ENCODE data around the gene CTSD.

Gene CTSD

DNA sequence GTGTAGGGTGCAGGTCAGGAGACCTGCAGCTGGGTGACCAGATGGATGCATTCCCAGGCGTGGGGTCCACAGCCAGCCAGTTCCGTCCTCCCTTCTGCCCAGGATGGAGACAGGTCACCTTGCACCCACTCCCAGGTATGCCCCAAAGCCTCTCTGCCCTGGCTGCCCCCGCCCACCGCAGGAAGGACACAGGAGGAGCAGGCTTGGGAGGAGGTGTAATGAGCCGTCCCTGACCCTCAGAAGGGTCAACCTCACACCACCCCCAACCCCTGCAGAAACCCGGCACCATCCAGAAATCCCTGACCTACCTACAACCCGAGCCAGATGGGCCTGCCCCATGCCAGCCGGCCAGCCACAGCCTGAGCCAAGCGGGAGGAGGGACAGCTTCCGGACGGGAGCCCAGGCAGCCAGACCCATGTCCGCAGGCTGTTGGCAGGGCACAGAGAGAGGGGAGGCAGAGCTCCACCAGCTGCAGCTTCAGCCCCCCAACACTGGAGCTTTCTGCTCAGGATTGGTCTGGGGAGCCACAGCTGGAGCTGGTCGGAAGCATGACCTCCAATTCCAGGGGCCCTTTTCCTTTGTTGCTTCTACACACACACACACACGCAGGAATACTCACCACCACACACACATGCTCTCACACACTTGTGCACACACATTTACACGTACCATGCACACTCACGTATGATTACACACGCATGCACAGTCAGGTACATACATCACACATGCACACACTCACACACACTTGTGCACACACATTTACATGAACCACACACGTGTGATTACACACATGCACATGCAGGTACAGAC, 18.6 kb downstream of the CTSD start:
- DNase-seq: no peak

DNA sequence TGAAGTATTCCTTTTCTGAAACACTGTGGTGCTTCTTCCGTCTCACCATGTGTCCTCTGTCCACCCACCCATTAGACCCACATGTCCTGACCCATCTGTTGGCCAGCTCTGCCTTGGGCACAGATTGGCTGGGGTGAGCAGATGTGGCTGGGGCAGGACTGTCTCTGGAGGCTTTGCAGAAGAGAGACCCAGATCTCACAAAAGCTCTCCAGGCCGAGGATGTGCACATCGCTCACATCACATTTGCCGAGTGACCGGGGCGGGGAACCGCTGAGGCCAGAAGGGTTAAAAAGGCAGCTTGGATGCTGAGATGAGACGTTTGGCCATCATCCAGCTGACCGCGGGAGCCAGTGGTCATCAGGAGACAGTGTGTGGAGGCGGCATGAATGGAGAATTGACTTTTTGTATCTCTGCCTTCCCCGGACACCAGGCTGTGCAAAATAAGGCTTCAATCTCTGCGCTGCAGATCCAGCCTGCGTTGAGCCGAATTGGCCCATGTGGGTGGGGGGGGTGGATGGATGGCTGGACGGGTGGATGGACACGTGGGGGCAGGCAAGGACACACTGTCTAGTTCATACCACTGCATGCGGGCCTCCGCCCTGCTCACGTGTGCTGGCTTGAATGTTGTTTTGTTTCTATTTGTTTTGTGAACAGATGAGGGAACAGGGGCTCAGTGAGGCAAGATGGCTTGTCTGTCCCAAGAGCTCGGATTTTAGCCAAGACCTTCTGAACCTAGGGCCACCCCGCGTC, 19.4 kb downstream of the CTSD start:
- peak in 1 of 2 donors; percentile 7 for DNase-seq

DNA sequence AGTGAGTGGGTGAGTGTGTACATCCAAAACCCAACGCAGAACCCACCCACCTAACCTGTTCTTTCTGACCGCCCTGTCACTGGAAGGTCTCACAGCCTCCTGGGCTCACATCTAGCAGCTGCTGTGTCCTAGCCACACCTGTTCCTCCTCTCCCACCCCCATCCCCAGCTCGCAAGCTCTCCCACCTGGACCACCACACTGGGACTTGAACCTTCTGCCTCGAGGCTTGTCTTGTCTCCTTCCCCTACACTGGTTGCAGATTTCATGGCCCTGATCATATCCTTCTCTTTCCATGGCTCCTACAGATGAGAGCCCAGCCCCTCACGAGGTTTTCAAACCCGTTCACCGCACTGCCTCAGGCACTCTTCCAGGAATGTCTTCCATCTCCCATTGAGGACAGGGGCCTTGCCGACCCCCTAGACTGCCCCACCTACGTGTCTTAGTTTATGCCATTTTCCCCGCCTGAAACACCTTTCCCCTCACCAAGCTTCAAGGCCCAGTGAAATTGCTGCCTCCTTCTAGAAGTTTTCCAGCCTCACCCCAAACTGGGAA, 20.1 kb downstream of the CTSD start:
- DNase-seq: peak in 1 of 2 donors; percentile 2

DNA sequence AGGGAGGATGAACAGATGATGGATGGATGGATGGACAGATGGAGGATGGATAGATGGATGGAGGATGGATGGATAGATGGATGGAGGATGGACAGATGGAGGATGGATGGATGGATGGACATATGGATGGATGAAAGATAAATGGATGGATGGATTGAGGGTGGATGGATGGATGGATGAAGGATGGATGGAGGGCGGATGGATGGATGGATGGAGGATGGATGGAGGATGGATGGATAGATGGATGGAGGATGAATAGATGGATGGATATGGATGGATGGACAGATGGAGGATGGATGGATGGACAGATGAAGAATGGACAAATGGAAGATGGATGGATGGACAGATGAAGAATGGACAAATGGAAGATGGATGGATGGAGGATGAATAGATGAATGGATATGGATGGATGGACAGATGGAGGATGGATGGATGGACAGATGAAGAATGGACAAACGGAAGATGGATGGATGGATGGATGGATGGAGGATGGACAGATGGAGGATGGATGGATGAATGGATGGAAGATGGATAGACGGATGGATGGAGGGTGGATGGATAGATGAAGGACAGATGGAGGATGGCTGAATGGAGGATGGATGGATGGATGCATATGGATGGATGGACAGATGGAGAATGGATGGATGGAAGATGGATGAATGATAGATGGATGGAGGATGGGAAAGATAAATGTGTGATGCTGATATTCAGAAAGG, 20.7 kb downstream of the CTSD start:
- DNase-seq: no peak

GRCh38 chr11:1742371-1742770, 21.4 kb downstream of the CTSD start:
- DNase-seq: peak; percentile 2 to 25

DNA sequence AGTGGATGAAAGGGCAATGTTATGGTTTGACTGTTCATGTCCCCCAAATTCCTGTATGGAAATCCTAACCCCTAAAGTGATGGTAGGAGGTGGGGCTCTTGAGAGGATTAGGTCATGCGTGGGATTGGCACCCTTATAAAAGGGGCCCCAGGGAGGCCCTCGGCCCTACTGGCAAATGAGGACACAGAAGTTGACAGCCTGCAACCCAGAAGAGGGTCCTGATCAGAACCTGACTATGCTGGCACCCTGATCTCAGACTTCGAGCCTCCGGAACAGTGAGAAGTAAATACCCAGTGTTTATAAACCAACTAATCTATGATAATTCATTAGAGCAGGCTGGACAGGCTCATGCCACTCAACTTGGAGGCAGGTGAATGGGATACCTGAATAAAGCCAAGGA, 22.0 kb downstream of the CTSD start:
- peak; percentile 7 to 23 for DNase-seq

DNA sequence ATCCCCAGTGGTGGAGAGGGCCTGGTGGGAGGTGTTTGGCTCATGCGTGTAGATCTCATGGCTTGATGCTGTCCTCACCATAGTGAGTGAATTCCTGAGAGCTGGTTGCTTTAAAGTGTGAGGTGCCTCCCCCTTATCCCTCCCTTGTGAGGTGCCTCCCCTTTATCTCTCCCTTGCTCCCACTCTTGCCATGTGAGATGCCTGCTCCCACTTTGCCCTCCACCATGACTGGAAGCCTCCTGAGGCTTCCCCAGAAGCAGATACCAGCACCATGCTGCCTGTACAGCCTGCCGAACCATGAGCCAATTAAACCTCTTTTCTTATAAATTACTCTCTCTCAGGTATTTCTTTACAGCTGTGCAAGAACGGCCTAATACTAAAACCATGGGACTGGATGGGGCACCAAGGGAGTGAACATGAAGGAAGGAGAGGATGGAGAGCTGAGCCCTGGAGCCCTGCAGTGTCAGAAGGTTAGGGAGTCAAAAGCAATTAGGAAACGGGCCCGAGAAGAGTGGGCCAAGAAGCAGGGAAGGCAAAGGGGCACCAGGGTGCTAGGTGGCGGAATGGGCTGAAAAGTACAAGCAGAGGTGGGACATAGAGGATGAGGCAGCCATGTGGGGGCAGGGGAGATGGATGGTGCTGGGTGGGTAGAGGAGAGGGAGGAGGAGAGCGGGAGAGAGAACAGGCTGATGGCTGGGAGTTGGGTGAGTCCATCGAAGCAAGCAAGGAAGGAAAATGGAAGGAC, 22.8 kb downstream of the CTSD start:
- peak; percentile 26 to 45 for DNase-seq

- peak in 1 of 2 donors; percentile 40 for DNase-seq
Measured at GRCh38 chr11:1739576-1739975, 24.2 kb downstream of the CTSD start.

DNA sequence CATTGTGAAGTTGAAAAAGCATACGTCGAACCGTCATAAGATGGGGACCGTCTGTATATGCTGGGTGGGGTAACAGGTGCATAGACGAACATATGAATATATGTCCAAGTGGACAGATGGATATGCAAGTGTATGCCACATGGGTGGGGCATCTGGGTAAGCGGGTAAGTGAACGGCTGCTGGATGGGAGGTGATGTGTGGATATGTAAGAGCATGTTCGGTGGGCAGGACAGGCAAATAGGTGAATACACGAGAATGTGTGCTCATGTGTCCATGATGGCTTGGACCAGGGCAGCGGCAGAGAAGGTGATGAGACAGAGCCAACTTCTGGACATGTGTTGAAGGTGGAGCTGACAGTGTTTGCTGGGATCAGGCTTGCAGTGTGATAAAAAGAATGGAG, 25.3 kb downstream of the CTSD start:
- DNase-seq: peak; percentile 7 to 43

DNA sequence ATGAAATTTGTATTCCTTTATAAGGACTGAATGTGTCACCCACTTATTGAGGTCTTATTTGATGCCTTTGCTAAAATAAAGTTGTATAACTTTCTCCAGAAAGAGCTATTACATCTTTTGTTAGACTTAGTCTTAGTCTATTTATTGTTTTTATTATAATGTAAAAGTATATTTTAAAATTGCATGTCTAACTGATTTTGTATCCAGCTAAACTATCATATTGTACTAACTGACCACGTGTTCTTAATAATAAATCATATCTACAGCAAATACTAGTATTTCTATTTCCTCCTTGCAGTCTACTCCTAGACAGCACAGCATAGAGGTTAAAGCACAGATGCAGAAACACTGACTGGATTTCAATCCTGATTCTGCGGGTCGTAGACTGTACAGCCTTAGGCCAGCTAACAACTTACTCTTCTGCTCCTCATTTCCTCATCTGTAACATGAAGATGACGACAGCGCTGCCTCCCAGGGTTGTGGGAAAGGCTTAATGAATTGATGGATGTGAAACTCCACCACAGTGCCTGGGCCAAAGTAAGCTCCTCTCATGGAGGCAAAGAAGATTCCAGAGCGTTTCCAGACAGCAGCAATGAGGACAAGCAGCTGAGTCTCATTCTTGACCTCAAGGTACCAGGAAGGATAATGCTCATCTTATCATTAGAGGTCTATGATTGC, 26.5 kb downstream of the CTSD start:
- DNase-seq: peak; percentile 31 to 47

DNA sequence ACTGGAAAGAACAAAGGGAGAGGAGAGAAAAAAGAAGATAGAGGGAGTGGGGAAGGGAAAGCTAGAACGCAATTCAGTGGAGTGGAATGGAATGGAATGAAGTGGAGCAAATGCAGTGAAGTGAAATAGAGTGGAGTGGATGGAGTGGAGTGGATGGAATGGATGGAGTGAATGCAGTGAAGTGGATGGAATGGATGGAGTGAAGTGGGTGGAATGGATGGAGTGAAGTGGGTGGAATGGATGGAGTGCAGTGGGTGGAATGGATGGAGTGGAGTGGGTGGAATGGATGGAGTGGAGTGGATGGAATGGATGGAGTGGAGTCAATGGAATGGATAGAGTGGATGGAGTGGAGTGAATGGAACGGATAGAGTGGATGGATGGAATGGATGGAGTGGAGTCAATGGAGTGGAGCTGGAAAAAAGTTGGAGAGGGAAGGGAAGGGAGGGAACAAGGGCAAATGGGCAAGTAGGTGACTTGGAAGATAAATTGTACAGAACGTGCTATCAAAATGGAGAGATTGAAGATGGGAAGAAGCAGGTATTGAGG, 27.2 kb downstream of the CTSD start:
- peak in 1 of 2 donors; percentile 26 for DNase-seq

- DNase-seq: peak; percentile 10 to 32
Measured at GRCh38 chr11:1735271-1735670, 28.5 kb downstream of the CTSD start.

- DNase-seq: peak; percentile 26 to 32
Measured at GRCh38 chr11:1734641-1735081, 29.1 kb downstream of the CTSD start.

DNA sequence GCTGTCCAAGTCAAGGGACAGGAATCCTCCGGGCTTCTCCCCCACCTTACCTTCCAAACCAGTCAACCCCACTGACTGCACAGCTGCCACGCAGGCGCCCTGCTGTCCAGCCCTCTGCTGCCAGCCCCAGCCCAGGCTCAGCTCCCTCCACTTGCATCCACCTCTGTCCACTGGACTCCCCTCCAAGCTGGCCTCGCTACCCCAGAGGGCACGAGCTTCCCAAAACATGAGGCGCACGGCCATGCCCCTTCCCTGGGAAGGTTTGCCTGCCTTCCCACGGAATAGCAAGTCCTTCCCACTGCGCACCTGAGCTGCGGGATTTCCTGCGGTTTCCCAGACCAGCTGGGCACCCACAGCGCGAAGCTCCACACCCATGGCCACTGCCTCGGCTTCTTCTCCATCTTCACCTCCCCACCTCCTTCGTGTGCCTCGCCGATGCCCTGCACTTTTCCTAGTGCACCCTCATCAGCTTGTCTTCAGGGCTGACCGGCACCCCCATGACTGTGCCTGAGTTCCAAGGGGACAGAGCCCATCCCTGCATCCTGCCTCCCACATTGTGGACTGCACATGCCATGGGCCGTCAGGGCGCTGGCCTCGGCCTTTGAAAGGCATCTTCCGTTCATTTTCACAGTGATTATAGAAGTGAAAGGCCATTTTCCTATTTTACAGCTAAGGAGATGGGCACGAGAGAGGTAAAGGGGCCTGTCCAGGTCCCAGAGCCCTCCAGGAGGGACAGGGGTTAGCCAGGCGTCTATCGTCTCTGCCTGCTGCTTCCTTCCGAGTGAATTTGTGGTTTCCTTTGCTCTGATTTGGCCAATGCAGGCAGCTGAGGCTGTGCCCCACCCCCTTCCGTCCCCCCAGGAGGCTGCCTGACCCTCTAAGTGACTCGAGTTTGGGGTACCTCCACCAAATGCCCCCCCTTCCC, 29.7 kb downstream of the CTSD start:
- peak; percentile 19 to 35 for DNase-seq

- peak; percentile 19 to 25 for DNase-seq
Measured at GRCh38 chr11:1733009-1733715, 30.6 kb downstream of the CTSD start.

- DNase-seq: peak in 1 of 2 donors; percentile 9
Measured at GRCh38 chr11:1732418-1733008, 31.2 kb downstream of the CTSD start.

- no peak for DNase-seq
Measured at GRCh38 chr11:1731451-1732059, 32.2 kb downstream of the CTSD start.

GRCh38 chr11:1730059-1730629, 33.6 kb downstream of the CTSD start:
- no peak for DNase-seq

Measured in inflammatory macrophage (primary cell).